ENCODE results near the gene RSU1.

- TF ChIP-seq CTCF (IDR thresholded peaks at IDR 0.05; ENCODE audit: low read depth, low read length) (no peak), EZH2phosphoT487 (IDR thresholded peaks at IDR 0.05; ENCODE audit: low read depth) (no peak)
Observed at GRCh38 chr10:16835228-16835627, 18.0 kb upstream of the RSU1 start.
